HG03196 (cell line): ENCODE data around the gene NTRK3.

Source experiments
- ATAC-seq: cut with Tn5 transposase; IDR thresholded peaks from one replicate; pipeline ENCODE4 v1.9.1; 2021; ENCODE audit not compliant: unreplicated experiment

The NTRK3 gene

DNA sequence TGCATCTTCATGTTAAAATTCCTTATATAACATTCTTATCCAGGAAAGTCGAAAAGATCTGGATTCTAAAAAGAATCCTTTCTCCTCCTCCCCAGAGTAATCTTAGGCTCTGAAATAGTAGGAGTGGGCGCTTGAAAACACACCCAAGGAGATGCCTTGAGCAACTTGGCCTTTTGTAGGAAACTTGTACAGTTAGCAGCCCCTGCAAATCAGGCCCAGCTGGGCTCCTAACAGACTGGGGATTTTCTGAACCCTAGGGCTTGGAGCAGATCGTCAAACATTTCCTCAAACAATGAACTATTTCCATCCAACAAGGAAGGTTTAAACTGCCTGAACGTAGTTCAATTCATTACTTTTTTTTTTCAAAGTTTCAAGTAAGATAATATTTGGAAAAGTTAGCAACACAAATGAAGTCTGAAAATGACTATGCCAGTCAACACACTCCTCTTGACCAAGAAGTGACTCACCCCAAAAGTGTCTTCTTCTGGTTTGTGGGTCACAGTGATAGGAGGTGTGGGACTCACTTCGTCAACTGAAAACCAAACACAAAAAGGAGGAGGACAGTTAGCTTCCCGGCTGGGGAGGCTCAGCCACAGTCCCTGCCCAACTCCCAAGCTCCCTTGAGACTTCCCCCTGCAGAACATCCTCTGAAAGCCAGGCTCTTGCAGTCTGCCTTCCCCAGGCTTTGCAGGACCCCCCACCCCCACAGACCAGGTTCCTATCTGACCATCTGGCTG, 129.7 kb downstream of the NTRK3 start:
- ATAC-seq, result no peak

DNA sequence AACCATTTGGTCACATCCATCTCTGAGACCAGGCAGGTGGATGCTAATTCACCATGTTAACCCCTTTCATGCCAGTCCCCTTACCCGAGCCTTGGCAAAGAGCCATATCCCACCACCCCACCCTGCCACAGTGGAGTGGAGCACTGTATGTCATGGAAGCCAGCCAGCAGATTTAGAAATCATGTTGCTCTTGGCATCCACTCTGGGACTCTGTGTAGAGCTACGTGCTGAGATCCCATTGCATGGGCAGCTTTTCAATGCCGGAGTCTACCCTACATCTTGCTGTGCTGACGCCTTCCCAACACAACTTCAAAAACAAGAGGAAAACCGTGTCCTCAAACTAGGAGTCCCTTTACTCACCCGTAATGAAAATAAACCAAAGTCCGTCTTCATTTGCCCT, 131.0 kb downstream of the NTRK3 start:
- no peak for ATAC-seq

DNA sequence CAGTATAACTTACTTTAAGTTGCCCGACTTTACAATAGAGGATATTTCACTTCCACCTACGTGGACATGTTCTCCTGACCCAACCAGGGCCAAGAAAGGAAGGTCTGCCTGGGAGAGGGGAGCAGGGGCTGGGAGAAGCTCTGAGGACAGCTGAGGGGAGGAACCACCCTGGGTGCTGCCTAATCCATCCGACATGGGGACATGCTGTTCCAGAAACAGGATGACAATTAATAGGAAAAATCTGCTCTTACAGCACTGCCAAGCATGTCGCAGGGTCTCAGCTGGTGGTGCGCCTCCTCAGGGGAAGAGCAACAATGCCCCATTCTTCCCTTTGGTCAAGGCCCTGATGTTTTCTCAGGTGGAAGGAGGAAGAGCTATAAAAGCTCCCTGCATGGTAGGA, 132.3 kb downstream of the NTRK3 start:
- no peak for ATAC-seq

DNA sequence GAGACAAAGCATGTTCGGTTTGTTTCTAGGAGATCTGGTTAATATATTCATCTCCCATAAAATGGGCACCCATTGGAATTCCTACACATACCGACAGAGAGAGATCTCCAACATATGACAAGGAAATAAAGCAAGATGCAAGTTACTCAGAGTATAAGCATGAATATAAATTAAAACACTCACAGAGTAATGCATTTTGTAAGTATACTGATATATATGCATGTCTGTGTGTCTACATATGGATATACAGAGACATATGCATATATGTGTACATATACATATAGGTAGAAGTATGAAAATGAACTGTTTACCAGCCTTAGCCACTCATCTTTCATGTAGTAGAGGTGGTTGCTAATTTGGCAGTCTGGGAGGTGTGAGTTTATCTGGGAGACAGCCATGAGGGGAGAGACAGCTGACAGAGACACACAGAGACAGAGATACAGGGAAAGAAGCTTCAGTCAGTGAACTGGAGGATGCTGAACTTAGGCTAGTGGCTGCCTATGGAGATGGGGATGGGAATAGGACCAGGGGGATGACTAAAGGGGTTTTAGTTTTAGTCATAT, 134.5 kb downstream of the NTRK3 start:
- ATAC-seq, result no peak

GRCh38 chr15:88120026-88120425, 136.5 kb downstream of the NTRK3 start:
- no peak for ATAC-seq

- no peak for ATAC-seq
Measured at GRCh38 chr15:88118741-88119140, 137.8 kb downstream of the NTRK3 start.

DNA sequence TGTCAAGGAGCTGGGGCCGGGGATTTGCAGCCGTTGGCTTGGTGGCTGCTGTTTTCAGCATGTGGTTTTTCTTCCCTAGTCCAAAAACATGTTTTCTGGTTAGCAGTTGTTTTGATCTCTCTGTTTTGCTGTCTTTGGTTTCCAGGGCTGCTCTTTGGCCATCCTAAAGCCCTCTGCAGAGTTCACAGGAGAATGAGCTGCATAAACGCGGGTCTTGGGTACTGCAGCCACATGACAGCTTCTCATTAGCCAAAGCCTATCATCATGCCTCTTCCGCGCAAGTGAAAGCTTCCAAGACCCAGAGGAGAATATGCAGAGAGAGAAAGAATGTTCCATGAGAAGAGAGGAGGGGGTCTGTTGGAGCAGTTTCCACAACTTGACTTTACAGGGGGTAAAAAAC, 138.5 kb downstream of the NTRK3 start:
- no peak for ATAC-seq

DNA sequence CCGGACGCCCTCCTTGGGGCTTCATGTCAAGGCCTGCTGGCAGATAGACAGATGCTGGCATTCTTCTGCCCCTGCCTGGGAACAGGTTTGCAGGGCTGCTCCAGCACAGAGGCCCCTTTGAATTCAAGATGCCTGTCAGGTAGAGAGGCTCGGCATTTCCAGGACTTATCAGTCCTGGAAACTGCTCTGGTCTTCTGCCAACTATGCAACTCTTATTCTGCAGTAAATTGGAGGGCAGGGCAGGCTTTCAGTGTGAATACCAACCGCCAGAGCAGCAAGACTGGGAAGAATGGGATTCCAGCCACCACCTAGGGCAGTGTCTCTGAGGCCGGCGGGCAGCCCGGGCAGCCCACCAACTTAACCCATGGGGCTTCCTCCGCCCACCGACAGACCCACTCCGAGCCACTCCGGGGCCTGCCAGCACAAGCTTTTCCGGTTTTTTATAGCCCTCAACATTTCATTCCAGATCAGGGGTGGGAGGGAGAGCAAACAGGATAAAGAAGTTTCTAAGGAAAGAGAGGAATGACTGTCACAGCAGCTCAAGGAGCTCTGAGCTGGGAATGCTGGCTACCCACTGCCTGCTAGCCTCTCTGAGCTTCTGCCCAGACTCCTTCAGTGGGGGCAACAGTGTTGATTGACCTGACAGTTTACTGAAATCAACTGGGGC, 140.9 kb downstream of the NTRK3 start:
- no peak for ATAC-seq

DNA sequence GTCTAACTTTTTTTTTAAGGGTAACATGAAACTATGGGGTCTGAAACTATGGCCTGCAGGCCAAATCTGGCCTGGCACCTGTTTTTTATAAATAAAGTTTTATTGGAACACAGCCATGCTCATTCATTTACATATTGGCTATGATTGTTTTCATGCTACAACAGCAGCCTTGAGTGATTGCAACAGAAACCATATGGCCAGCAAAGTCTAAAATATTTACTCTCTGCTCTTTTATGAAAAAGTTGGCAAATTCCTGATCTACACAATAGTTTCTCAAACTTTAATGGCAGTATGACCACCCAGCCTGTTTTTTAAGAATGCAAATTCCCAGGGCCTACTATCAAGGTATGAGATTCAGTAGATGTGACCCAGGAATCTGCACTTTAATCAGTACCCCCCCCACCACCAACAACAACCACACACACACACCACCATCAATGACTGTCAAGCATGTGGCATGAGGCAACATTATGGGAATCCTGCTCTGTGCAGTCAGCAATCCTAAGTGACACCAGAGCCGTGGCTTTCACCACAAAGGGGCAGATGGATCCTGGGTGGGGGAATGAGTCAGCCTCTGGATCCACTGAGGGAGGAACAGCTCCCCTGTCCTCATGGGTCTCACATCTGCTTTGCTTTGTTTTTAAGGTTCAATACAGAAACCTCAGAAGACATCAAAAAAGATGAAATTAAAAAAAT, 142.8 kb downstream of the NTRK3 start:
- no peak for ATAC-seq

- no peak for ATAC-seq
Measured at GRCh38 chr15:88108991-88109390, 147.5 kb downstream of the NTRK3 start.

DNA sequence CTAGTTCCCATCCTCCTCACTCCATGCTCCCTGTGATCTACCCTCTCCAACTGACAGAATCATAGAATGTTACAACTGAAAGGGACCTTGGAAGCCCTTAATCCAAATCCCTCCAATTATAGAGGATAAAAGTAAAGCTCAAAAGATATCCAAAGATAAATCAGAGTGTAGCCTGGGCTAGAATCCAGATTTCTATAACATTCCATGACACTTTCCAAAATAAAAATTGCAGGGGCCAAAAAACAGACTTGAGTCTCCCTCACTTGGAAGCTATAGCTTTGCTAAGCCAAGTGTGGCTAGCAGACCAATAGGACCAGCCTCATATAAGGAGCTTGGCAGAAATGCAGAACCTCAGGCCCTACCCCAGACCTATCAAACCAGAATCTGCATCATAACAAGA, 148.1 kb downstream of the NTRK3 start:
- no peak for ATAC-seq

- no peak for ATAC-seq
Measured at GRCh38 chr15:88106074-88106473, 150.5 kb downstream of the NTRK3 start.

DNA sequence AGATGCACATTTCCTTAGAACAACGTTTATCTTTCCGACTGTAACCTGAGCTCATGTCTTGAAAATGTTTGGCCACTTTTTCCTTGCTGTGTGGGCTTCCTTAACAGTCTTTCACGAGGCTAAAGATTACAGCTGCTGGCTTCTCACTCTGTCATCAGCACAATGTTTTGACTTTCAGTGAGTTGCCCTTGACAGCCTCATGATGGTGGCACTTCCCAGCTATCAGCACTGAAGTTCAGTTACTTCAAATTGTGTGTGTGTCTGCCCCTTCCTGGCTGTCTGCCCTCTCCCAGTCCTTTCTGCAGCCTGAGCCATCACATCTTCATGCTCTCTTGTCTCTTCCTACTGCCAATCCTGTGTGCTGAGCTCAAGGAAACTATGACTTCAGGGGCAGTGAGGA, 152.2 kb downstream of the NTRK3 start:
- no peak for ATAC-seq

DNA sequence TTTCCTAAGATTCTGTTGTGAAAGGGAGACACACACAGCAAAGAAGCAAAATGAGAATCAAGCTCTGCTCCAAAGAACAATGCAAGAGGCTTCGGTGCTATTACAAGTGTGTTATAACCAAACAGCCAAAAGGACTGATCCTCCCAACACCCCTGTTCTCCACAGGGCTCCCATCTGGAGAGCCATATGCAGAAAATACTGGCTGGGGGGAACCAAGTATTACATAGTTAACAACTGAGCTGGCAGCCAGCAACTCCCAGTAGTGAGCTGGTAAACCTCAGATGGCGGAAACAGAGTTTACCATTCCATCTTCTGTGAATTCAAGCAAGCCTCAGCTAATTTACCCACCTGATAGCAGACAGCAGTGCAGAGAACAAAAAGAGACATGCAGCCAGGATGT, 156.4 kb downstream of the NTRK3 start:
- no peak for ATAC-seq

DNA sequence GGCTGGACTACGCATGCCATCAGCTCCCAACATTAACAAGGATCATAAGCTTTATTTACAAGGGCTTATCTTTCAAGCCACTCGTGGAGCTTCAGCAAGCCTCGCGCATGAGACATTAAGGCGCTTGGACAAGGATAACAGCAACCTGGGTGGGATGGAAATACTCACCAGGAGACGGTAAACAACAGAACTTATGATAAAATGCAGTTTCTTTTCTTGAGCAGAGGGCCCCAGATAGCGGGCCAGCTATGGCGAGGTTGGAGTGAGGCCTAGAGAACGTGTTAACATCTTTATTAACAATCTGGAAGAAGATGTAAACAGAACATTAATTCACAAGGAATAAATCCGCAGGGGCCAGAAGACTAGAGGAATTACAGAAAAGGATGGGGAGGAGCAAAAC, 158.2 kb downstream of the NTRK3 start:
- no peak for ATAC-seq

DNA sequence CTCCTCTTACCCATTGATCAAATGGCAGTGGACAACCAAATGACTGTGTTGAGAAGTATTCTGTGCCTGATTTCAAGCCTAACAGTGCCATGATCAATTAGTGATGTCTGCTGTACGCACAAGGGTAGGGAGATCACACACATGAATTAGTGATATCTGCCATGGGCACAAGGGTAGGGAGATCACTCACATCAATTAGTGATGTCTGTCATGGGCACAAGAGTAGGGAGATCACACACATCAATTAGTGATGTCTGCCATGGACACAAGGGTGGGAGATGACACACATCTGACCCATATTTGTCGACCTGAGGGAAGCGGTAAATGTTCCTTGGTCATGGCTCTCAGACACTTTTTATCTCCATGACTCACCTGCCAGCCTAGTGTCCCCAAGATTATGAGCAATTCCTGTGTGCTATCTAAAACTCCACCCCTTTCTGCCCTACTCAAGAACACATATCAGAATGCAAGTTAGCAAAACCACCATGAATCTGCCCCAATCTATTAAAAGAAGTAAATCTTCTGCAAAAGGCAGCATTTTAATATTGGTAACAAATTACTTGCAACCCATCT, 165.0 kb downstream of the NTRK3 start:
- ATAC-seq, result no peak

DNA sequence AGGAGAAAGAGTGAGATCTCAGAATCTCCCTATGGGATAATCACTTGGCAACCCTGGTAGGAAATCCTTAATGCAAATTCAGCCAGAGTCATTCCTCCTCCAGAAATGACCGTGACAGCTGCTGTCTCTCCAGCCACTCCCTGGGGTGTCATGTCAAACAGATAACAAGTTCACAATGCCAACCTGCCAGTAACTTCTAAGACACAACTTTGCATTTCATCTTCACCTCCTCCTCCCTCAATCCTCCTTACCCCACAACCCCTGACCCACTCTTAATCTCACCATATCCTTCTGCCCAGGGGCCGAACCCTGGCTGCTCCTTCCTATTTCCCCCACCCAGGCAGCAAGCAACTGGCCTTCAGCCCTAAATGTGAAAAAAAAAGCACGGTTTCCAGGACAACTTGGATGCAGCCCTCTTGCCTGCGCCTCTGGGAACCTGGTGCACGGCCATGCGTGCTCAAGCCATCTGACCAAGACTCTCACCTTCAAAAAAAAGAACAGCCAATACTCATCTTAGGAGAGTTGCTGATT, 166.0 kb downstream of the NTRK3 start:
- no peak for ATAC-seq

DNA sequence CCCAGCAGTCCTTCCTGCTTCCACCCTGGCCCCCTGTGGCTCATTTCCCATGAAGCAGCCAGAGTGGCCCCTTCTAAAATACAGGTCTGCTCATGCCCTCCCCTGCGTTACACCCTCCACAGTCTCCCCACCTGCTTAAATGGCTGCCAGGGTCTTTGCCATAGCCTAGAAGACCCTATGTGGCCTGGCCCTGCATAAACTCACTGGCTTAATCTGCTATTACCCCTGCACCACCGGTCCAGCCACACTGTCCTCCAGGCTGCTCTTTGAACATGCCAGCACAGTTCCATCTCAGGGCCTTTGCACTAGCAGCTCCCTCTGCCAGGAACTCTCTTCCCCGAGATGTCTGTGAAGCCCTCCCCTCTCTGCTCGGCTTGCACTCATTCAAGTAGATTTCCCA, 166.8 kb downstream of the NTRK3 start:
- no peak for ATAC-seq

DNA sequence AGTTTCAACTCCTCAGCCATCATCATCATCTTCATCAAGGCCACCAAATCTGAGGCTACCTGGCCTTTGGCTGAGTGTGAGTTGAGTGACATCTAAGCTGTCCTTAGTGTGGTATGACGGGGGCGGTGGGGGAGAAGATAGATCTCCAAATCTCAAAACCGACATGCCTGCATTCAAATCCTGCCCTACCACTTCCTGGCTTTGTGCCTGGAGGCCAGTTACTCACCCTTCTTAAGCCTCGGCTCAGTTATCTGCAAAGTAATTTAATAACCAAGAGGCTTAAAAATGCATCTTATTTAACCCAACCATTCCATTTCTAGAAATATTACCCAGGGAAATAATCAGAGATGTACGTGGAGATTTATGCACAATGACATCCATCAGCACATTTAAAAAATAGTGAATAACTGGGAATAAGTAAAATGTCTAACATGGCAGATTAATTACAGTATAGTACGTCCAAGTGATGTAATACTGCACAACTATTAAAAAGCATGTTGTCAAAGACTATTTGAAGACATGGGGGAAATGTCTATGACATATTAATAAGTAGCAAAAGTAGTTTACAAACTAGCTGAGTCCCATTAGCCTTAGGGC, 167.4 kb downstream of the NTRK3 start:
- no peak for ATAC-seq

GRCh38 chr15:88083811-88084760, 172.5 kb downstream of the NTRK3 start:
- no peak for ATAC-seq
